ENCODE data around the gene COQ8A. TPM values are rescaled to one million over a fixed set of nuclear protein-coding genes. Genes with fewer than 3 reads are reported as not detected.

Gene COQ8A
- total and polyA plus RNA-seq, 2 experiments from 2014 or later = 25.2 to 37.4 TPM

- Mint-ChIP-seq H3K27ac (no peak overlapping the region), H3K4me1 (no peaks in the 10 kb centered on the region), H3K9me3 (no peaks in the 10 kb centered on the region; the same call in 2 of the 3 replicates), H3K4me3 (no peak overlapping the region), H3K36me3 (ENCODE audit: low read depth) (no peaks in the 10 kb centered on the region), H3K27me3 (ENCODE audit: insufficient read depth, low read depth, poor library complexity) (peaks cover 4% of the 10 kb centered on the region)
- no peak overlapping the region for H3K4me2 ChIP-seq
- no peaks in the 10 kb centered on the region for H3K4me1 ChIP-seq (ENCODE audit: insufficient read depth)
- DNase-seq (ENCODE audit: low spot score) = no peak
- no peaks in the 10 kb centered on the region for H3K79me2 ChIP-seq (replicated peaks; ENCODE audit: insufficient read depth)
- no peak for ATAC-seq
- no peak overlapping the region for H2AFZ ChIP-seq
- no peak overlapping the region for H3K4me3 ChIP-seq
- no peak overlapping the region for H3K27ac ChIP-seq (ENCODE audit: low read depth)
- no peaks in the 10 kb centered on the region for H3F3A ChIP-seq (replicated peaks; ENCODE audit: low read depth)
- no peaks in the 10 kb centered on the region for H3K9me2 ChIP-seq (ENCODE audit: insufficient read depth)
- TF ChIP-seq CTCF (conservative IDR thresholded peaks at IDR 0.05; ENCODE audit: low read depth in 2 of 2) = no peak
- TF ChIP-seq JUNB (IDR thresholded peaks at IDR 0.05; ENCODE audit: unreplicated experiment) = no peak
- no peak for TF ChIP-seq CREB1 (CRISPR knock-in tag; IDR thresholded peaks at IDR 0.05; ENCODE audit: low read depth)
- no peak for TF ChIP-seq POLR2AphosphoS5 (IDR thresholded peaks at IDR 0.05; ENCODE audit: low read depth)
- TF ChIP-seq, protein P1, sequence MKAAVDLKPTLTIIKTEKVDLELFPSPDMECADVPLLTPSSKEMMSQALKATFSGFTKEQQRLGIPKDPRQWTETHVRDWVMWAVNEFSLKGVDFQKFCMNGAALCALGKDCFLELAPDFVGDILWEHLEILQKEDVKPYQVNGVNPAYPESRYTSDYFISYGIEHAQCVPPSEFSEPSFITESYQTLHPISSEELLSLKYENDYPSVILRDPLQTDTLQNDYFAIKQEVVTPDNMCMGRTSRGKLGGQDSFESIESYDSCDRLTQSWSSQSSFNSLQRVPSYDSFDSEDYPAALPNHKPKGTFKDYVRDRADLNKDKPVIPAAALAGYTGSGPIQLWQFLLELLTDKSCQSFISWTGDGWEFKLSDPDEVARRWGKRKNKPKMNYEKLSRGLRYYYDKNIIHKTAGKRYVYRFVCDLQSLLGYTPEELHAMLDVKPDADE (IDR thresholded peaks at IDR 0.05) = no peak
- no peak for TF ChIP-seq STAT1 (IDR thresholded peaks at IDR 0.05; ENCODE audit: unreplicated experiment)
- no peak for TF ChIP-seq ZNF331 (CRISPR knock-in tag; IDR thresholded peaks at IDR 0.05; ENCODE audit: low read depth)
- no peak for TF ChIP-seq EZH2 (IDR thresholded peaks at IDR 0.05; ENCODE audit: low read depth, unreplicated experiment)
- no peak for TF ChIP-seq EZH2phosphoT487 (IDR thresholded peaks at IDR 0.05; ENCODE audit: unreplicated experiment)
- no peaks in the 10 kb centered on the region for H3K27me3 ChIP-seq (ENCODE audit: insufficient read depth)
- no peaks in the 10 kb centered on the region for H3K36me3 ChIP-seq (ENCODE audit: insufficient read depth)
- no peaks in the 10 kb centered on the region for H4K20me1 ChIP-seq (replicated peaks; ENCODE audit: insufficient read depth)
Observed at GRCh38 chr1:226920446-226920894, 19.6 kb upstream of the COQ8A start.

GRCh38 chr1:226921504-226921903, 18.6 kb upstream of the COQ8A start:
- H3F3A ChIP-seq (replicated peaks; ENCODE audit: low read depth) = no peaks in the 10 kb centered on the region
- H3K4me1 ChIP-seq (ENCODE audit: insufficient read depth) = no peaks in the 10 kb centered on the region
- no peak for DNase-seq (ENCODE audit: low spot score)
- no peaks in the 10 kb centered on the region for H3K36me3 ChIP-seq (ENCODE audit: insufficient read depth)
- H3K4me1 Mint-ChIP-seq = no peaks in the 10 kb centered on the region
- H3K9me3 Mint-ChIP-seq = no peaks in the 10 kb centered on the region; the same call in 2 of the 3 replicates
- no peak overlapping the region for H3K4me2 ChIP-seq
- H3K27me3 Mint-ChIP-seq (ENCODE audit: insufficient read depth, low read depth, poor library complexity) = peaks cover 4% of the 10 kb centered on the region
- H4K20me1 ChIP-seq (replicated peaks; ENCODE audit: insufficient read depth) = no peaks in the 10 kb centered on the region
- no peak overlapping the region for H3K4me3 ChIP-seq
- H3K36me3 Mint-ChIP-seq (ENCODE audit: low read depth) = 0 out of 3 replicates have a peak, but pooled peaks cover under 1% of the 10 kb centered on the region
- H2AFZ ChIP-seq = no peak overlapping the region
- no peaks in the 10 kb centered on the region for H3K9me2 ChIP-seq (ENCODE audit: insufficient read depth)
- ATAC-seq = no peak
- H3K4me3 Mint-ChIP-seq = no peak overlapping the region
- no peaks in the 10 kb centered on the region for H3K79me2 ChIP-seq (replicated peaks; ENCODE audit: insufficient read depth)
- H3K27ac ChIP-seq (ENCODE audit: low read depth) = no peak overlapping the region
- H3K27ac Mint-ChIP-seq = no peak overlapping the region
- no peaks in the 10 kb centered on the region for H3K27me3 ChIP-seq (ENCODE audit: insufficient read depth)
- TF ChIP-seq EZH2 (IDR thresholded peaks at IDR 0.05; ENCODE audit: low read depth, unreplicated experiment) (no peak), ZNF331 (CRISPR knock-in tag; IDR thresholded peaks at IDR 0.05; ENCODE audit: low read depth) (no peak), POLR2AphosphoS5 (IDR thresholded peaks at IDR 0.05; ENCODE audit: low read depth) (no peak), JUNB (IDR thresholded peaks at IDR 0.05; ENCODE audit: unreplicated experiment) (no peak), STAT1 (IDR thresholded peaks at IDR 0.05; ENCODE audit: unreplicated experiment) (no peak), NANOG (IDR thresholded peaks at IDR 0.05; ENCODE audit: borderline replicate concordance) (no peak)
- TF ChIP-seq, protein P1 (IDR thresholded peaks at IDR 0.05) = no peak
- TF ChIP-seq, protein P2, sequence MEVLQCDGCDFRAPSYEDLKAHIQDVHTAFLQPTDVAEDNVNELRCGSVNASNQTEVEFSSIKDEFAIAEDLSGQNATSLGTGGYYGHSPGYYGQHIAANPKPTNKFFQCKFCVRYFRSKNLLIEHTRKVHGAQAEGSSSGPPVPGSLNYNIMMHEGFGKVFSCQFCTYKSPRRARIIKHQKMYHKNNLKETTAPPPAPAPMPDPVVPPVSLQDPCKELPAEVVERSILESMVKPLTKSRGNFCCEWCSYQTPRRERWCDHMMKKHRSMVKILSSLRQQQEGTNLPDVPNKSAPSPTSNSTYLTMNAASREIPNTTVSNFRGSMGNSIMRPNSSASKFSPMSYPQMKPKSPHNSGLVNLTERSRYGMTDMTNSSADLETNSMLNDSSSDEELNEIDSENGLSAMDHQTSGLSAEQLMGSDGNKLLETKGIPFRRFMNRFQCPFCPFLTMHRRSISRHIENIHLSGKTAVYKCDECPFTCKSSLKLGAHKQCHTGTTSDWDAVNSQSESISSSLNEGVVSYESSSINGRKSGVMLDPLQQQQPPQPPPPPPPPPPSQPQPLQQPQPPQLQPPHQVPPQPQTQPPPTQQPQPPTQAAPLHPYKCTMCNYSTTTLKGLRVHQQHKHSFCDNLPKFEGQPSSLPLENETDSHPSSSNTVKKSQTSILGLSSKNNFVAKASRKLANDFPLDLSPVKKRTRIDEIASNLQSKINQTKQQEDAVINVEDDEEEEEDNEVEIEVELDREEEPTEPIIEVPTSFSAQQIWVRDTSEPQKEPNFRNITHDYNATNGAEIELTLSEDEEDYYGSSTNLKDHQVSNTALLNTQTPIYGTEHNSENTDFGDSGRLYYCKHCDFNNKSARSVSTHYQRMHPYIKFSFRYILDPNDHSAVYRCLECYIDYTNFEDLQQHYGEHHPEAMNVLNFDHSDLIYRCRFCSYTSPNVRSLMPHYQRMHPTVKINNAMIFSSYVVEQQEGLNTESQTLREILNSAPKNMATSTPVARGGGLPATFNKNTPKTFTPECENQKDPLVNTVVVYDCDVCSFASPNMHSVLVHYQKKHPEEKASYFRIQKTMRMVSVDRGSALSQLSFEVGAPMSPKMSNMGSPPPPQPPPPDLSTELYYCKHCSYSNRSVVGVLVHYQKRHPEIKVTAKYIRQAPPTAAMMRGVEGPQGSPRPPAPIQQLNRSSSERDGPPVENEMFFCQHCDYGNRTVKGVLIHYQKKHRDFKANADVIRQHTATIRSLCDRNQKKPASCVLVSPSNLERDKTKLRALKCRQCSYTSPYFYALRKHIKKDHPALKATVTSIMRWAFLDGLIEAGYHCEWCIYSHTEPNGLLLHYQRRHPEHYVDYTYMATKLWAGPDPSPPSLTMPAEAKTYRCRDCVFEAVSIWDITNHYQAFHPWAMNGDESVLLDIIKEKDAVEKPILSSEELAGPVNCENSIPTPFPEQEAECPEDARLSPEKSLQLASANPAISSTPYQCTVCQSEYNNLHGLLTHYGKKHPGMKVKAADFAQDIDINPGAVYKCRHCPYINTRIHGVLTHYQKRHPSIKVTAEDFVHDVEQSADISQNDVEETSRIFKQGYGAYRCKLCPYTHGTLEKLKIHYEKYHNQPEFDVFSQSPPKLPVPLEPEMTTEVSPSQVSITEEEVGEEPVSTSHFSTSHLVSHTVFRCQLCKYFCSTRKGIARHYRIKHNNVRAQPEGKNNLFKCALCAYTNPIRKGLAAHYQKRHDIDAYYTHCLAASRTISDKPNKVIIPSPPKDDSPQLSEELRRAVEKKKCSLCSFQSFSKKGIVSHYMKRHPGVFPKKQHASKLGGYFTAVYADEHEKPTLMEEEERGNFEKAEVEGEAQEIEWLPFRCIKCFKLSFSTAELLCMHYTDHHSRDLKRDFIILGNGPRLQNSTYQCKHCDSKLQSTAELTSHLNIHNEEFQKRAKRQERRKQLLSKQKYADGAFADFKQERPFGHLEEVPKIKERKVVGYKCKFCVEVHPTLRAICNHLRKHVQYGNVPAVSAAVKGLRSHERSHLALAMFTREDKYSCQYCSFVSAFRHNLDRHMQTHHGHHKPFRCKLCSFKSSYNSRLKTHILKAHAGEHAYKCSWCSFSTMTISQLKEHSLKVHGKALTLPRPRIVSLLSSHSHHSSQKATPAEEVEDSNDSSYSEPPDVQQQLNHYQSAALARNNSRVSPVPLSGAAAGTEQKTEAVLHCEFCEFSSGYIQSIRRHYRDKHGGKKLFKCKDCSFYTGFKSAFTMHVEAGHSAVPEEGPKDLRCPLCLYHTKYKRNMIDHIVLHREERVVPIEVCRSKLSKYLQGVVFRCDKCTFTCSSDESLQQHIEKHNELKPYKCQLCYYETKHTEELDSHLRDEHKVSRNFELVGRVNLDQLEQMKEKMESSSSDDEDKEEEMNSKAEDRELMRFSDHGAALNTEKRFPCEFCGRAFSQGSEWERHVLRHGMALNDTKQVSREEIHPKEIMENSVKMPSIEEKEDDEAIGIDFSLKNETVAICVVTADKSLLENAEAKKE (CRISPR knock-in tag; IDR thresholded peaks at IDR 0.05) = no peak
